Esophagus squamous epithelium (tissue), 4 donors: ENCODE data around the gene LINC00305.

Experiments
- POLR2A ChIP-seq, 4 donors: fragments of 450-650 bp; IDR thresholded peaks; one replicate each; pipeline ENCODE4 v1.6.1; 2017; ENCODE audit warnings: antibody characterized with exemption in 4 of 4, mild to moderate bottlenecking in 4 of 4, moderate library complexity in 3 of 4
- TF ChIP-seq, protein P1 (sequence below), 6 experiments: fragments of 450-650 bp in 4 of 6; fragments of 200-600 bp in 2 of 6; sonication (generic) in 2 of 6; IDR thresholded peaks; one replicate each; pipeline ENCODE4 v1.5.1; 2016 to 2019; ENCODE audit warnings: antibody characterized with exemption in 6 of 6, mild to moderate bottlenecking in 4 of 6, moderate library complexity in 4 of 6

GRCh38 chr18:64142904-64143303 lies 6.0 kb downstream of the LINC00305 start:
- TF ChIP-seq, protein P1, sequence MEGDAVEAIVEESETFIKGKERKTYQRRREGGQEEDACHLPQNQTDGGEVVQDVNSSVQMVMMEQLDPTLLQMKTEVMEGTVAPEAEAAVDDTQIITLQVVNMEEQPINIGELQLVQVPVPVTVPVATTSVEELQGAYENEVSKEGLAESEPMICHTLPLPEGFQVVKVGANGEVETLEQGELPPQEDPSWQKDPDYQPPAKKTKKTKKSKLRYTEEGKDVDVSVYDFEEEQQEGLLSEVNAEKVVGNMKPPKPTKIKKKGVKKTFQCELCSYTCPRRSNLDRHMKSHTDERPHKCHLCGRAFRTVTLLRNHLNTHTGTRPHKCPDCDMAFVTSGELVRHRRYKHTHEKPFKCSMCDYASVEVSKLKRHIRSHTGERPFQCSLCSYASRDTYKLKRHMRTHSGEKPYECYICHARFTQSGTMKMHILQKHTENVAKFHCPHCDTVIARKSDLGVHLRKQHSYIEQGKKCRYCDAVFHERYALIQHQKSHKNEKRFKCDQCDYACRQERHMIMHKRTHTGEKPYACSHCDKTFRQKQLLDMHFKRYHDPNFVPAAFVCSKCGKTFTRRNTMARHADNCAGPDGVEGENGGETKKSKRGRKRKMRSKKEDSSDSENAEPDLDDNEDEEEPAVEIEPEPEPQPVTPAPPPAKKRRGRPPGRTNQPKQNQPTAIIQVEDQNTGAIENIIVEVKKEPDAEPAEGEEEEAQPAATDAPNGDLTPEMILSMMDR (IDR thresholded peaks at IDR 0.05): no peak
- no peak for TF ChIP-seq POLR2A (IDR thresholded peaks at IDR 0.05)
